SKM-1 (cell line): Measurements from ENCODE around the gene DAB1.

Experiments
- DNase-seq: peaks from one replicate; lab custom pipeline; 2025; ENCODE audit not compliant: unreplicated experiment; lab: John Stamatoyannopoulos, UW

The DAB1 gene

DNA sequence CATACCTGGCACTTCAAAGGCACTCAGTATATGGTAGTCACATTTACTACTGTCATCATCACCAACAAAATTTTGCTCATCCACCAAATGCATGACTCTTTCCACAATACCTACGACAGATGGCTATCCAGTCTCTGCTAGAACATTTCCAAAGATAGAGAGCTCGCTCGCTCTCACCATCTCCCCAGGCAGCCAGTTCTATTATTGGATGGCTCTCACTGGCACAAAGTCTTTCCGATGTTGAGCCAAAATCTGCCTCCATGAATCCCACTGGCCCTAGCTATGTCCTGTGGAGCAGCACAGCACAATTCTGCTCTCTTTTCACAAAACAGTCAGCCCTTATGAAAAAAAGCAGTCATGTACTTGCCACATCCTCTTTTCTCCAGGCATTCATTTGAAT lies 102.1 kb downstream of the DAB1 start:
- no peak for DNase-seq

DNA sequence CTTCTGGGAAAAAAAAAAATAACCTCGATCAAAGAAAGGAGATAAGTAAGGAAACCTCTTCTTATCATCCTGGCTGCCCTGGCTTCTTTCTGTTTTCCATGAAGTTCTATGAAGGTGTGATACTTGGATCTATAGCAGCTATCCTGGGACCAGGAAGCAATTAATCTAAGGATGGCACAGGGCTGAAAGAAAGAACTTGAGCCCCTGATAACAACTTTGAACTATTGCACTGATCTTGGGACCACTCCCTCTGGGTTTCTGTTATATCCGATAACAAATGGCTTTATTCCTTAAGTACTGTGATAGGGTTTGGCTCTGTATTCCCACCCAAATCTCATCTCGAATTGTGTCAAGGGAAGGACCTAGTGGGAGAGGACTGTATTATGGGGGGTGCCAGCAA lies 104.1 kb downstream of the DAB1 start:
- no peak for DNase-seq

DNA sequence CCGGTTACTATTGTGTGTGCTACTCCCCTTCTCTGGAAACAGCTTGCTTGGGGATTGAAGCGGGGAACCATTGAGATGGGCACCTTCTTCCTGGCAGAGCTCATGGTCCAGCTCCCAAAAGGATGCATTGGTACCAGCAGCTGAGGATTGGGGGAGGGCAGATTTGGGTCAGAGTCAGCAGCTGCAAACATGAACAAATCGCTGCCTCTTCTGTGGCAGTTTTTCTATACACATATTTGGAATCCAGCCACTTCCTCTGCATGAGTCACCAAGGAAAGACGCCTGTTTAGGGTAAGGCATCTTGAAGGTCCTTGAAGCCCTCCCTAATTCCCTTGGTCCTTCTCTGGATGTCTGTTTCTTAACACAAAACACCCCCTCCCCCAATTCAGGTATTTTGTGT lies 104.7 kb downstream of the DAB1 start:
- DNase-seq = no peak

DNA sequence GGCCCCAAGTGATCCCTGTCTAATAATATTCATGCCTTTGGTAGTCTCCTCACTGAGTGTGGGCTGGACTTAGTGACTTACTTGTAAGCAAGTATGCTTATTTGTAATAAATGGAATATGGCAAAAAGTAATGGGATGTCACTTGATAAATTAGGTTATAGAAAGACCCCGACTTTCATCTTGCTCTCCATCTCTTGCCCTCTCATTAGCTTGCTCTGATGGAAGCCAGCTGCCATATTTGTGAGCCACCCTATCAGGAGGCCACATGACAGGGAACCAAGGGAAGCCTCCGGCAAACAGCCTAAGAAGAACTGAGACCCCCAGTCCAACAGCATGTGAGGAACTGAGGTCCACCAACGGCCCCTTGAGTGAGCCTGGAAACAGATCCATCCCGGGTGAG lies 107.0 kb downstream of the DAB1 start:
- no peak for DNase-seq

DNA sequence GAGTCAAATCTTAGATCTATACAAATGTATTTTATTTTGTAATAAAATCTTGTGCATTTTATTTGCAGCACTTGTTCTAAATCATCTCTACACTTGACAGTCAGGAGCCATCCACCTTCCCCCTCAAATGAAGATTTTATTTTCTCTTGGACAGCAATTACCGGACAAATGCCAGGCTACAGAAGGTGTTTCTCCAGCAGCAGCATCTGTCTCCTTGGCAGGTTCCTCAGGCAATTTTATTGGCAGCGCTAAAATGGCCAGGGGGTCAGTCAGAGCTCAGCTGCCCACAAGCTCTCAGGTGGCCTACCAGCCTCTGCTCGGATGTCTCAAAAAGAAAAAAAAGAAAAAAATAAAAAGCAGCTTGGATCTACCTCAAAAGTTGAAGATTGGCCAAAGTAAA lies 107.6 kb downstream of the DAB1 start:
- DNase-seq = no peak

DNA sequence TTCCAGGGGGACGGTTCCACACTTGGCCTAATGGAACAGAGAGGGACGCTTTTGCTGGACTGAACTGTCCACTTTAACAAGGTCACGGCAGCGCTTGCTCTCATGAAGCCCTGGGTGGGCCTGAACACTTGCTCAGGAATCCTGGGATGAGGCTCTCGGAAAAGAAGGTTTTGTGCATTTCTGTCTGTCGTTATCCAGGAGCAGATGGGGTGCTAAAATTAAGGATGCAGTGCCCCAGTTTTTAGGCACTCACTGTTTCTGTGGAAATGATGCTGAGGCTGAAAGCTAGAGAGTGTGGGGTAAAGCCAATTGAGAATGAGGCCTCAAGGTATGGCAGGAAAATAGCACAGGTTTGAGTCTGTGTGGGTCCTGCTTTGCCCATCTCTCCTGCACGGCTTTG lies 111.0 kb downstream of the DAB1 start:
- DNase-seq = no peak

DNA sequence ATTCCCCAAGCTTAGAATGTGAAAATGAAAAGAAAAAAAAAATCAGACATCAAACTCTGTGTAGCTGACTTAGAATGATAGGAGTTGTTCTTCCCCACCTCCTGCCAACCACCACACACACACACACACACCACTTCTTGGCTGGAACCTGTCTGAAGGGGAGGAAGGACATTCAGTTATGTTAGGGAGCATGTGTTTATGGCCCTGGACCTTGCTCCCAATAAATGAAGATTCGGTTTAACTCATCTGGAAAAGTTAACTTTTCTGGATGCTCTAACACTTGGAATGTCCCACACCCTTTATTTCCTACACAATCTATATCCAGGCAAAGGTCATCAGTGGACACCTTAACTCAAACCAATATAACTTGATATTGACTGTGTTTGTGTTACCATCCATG lies 112.4 kb downstream of the DAB1 start:
- no peak for DNase-seq

DNA sequence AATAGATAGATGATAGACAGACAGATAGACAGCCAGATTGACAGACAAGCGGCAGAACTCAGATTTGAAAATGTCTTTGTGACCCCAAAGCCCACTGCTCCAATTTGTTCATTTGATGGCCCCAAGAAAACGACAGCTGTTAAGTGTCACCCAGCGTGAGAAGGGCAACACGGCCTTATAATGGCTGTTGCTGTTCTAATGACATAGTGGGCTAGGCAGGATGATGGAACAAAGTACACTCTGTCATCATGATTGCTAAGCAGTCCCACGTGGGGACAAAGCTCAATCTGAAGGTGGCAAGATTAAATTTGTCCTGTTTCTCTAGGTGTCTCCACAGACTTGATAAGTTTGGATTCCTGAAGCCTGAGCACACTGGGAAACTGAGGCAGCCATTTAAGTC lies 112.9 kb downstream of the DAB1 start:
- DNase-seq = no peak

DNA sequence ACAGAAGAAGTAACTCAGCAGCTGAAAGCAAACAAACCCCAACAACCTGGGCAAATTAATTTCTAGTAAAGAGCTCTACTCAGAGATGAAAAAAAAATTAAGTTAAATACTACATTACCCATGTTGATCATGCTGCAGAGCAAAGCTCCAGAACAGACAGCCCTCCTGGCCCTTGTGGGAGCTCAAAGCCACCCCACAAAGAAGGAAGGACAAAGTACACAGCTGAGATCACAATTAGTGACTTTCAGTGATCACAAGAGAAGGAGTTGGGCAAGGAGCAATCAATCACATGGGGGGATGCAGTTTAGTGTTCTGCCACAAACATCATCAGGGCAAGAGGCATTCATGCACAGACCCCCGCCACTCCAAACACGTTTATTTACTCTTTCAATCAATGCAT lies 114.2 kb downstream of the DAB1 start:
- DNase-seq = no peak

DNA sequence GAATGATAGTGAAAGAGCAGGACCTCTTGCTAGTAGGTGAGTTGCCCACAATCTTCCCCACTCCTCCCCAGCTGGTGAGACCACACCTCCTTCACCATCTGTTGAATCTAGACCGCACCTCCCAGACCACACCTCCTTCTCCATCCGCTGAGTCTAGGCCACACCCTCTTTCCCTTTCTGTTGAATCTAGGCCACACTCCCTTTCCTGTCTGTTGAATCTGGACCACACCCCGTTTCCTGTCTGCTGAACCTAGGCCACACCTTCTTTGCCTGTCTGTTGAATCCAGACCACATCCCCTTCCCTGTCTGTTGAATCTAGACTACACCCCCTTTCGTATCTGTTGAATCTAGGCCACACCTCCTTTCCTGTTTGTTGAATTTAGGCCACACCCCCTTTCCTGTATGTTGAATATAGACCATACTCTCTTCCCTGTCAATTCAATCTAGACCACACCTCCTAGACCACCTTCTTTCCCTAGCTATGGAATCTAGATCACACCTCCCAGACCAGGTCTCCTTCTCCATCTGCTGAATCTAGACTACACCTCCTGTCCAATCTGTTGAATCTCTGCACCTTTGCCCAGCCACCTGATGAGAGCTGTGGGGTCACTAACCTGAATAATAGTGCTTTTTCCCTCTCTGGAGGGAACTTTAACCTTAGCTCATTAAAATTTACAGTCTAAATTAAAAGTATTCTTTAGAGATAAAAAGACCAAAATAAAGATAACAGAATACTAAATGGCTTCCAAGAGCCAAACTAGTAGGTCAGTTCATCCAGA lies 116.3 kb downstream of the DAB1 start:
- no peak for DNase-seq

DNA sequence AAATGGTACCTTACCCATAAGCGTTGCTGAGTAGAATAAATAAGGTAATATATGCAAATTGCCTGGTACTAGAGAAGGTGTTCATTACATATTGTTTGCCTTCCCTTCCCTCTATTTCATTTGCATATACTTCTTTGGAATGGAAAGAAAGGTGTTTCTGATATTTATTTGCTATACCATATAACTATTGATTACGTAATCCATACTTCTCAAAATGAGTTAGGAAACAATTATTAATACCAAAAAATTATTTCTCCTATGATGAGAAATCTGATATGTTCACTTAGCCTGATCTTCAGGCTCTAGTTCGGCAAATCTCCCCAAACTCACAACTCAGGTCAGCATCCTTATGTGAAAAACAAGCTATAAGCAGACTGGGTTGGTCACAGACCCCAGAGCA lies 119.3 kb downstream of the DAB1 start:
- DNase-seq = no peak

DNA sequence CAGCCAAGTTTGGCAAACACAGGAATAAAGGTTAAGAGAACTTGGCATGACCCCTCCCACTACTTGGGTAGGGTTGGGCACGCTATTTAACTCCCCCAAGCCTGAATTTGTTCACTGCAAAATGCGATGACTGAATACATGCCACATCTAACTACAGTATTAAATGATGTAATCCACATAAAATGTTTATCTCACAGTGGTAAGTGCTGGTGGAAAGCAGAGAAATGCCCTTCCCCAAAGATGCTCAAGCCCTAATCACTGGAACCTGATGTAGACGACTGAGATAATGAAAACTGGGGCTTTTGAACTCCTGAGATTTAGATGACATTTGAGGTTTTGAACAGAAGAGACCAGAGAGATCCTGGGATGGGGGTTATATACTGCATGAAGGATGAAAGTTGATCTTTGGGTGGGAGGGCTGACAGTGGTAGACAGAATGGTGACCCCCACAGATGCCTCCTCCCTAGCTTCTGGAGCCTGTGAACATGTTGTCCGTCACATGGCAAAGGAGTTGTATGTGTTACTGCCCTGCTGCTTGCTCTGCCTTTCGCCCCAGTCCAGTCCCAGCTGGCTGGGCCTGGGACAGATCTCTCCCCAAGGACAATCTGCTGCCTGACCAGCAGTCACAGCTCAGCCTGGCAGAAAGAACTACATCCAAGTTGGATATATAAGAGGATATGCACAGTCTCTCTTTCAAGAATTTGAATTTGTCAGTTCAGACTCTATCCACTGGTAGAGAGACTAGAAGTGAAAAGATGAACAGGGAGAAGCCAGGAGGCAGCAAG lies 120.9 kb downstream of the DAB1 start:
- DNase-seq = no peak

DNA sequence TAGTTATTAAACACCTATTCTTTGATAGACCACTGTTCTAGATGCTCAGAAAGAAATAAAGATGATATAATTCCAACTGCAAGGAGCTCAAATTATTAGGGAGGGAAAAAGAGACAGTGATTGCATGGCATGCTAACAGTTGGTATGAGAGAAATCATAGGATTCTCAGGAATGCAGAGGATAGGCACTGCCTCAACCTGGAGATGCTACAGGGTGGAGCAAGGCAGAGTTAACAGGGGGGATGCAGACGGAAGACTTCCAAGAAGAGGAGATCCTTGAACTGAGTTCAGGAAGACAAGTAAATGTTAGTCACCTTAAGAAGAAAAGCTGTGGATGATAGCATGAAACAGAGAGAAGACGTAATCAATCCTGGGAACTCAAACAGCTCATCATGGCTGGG lies 123.7 kb downstream of the DAB1 start:
- no peak for DNase-seq

DNA sequence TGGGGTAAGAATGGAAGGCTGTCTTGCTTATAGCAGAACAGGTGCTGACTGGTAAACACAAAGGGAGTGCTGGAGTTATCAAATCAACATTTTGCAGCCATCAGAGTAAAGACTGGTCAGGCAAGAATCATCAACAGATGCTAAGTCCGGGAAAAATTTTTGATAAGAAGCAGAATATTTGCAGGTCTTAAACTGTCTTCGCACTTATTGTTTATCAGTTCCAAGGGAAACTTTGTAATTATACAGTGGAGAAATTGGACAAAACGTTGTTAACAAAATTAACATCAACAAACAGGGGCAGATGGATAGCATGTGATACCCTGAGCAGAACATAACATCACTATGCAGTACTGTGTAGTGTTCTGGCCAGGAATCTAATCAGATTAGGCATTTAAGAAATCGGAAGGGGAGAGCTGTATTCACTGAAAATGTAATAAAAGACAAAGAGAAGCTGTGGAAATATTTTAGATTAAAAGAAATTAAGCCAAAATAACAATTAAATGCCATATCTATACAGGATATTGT lies 127.1 kb downstream of the DAB1 start:
- no peak for DNase-seq

DNA sequence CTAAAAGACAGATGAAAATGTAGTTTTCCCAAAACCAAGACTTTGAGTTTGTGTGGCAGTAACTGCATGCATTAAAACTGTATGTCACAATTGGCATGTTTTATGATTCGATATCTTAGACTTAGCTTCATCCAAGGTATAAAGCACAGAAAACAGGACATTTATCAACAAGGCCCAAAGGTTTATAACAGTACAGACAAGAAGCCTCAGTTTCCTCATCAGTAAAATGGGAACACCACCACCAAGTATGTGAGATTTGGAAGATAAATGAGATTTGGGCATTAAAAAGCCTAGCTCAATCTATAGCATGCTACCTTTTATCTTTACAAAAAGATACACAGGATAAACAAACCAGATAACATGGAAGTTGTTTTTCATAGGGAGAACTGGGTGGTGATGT lies 128.5 kb downstream of the DAB1 start:
- DNase-seq = no peak

DNA sequence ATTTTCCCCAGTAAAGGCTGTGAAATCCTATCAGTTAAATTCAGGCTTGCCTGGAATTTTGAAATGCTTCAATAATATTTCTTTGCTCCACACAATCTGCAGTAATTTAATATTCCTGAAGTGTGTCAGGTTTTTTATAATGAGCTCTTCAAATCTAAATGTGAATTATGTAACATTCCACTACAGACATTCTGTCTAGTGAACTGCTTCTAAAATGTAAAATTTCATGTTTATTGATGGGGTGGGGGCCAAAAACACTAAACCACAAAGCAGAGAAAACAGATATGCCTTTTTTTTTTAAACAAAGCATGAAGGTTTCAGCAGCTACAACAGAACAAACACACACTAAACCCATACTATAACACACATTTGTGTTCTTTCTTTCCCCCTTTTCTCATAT lies 129.7 kb downstream of the DAB1 start:
- DNase-seq = no peak

DNA sequence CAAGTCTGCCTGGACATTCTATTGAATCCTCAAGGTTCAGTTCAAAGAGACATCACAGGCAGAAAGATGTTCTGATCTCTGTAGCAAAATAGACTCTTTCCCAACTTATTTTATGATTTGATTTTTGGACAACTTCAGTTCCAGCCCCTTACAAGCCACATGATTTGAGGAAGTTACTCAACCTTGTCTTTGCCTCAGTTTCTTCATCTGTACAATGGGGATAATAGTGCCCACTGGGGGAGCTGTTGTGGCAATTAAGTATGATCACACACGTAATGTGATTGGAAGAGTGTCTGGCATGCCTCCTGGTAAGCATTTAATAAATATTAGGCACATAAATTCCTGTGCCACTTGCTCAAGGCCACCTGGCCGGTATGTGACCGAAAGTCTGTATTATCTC lies 130.6 kb downstream of the DAB1 start:
- no peak for DNase-seq

DNA sequence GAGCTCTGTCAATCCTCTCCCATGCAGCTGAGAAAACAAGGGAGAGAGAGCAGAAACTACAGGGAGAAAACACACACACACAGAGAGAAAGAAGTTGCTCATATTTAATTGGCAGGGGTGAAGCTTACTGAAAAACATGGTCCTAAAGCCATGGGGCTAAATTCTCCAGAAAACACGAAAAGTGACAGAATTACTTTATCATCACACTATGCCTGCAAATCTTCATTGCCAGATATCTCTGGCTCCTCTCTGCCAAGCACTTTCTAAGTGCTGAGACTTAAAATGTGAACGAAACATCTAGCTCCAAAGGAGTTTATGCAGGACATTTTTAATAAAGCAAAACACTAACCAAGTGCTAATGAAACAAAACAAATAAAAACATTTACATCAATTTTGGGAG lies 134.1 kb downstream of the DAB1 start:
- DNase-seq = no peak

DNA sequence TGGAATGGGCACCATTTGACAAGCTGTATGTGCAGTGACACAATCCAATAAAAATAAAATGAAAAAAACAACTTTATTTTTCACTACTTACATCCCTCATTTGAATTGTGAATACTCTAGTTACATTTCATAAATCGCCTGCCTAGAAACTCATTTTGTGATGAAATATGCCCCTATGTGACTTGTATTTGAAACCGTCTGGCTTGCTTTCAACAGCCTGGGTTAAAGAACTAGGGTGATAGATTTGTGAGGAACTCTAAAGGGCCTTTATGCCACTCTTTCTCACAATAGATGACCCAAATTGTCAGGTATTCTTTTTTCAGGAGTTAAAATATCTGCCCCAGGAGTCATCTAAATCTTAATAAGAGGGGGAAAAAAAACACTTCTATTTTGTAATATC lies 137.9 kb downstream of the DAB1 start:
- DNase-seq = no peak

DNA sequence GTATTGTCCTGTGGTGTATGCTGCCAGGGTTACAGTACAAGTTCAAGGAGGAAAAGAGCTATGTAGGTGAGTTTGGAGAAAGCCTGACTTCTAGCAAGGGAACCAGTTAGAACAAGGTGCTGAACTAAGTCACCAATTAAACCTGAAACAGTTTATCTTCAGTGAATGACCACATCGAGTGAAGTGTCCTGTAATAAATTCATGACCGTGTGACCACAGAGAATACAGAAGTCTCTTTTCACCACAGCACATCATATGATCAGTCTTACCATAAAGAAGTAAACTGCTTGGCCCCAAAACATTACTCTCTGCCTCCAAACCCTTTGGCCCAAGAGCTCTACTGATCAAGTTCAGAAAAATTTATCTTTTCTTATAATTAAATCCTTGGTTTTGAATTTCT lies 141.4 kb downstream of the DAB1 start:
- DNase-seq = no peak

DNA sequence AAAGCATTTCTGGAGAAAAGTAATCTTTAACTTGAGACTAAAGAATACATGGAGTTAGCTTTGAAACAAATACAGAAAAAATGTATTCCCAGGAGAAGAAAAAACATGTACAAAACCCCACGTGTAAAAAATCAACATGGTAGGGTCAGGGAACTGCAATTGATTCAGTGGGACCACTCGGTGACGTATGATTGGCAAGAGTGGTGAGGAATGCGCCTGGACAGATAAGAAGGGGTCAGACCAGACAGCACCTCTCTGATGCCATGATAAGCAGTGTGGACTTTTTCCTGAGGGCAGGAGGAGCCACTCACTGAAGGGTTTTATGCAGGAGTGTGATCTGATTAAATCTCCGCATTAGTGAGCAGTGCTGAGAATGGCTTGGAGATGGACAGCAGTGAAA lies 142.5 kb downstream of the DAB1 start:
- DNase-seq = no peak

DNA sequence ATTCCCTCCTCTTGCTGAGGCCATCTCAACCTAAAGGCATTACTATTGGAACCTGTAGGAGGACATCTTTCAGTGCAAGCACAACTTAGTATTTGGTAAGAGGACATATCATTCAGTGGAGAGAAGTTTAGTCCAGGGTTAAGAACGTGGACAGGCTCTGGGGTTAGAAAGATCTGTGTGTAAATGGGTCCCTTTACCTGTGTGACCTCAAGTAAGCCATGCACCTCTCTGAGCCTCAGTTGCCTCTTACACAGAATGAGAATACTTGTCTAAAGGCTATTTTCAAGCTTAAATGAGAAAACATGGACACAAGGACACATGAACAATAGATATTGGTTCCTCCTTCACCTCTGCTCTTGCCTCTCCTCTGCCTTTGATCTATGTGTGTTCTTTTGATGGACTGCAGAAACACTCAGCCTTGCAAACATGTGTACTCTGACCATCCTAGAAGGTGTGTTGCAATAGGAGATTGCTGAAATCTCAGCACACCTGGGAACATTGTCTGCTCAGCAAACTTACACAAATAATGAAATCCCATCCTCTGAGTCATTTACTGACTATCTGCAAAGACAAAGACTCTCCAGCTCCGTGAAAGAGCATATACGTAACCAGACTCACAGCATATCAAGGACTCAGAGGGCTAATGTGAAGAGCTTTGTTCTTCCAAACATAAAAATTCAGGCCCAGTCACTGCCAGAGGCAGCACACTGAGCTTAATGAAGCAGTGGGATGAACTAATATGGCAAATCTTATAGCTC lies 143.8 kb downstream of the DAB1 start:
- DNase-seq = no peak
